ENCODE results near the gene OSBPL1A.
A peak's percentile ranks its signal among the peaks of the same experiment; 100 is the strongest.

The OSBPL1A gene

DNA sequence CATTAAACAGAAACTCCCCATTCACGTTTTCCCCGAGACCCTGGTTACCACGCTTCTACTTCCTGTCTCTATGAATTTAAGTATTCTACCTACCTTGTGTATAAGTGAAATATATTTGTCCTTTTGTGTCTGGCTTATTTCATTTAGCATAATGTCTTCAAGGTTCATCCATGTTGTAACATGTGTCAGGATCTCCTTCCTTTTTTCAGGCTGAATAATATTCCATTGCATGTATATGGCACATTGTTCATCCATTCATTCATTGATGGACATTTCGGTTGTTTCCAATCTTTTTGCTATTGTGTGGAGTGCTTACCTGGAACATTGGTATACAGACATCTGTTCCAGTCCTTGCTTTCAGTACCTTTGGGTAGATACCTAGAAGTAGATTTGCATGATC is 276.9 kb downstream of the OSBPL1A start:
- Histone ChIP-seq H3K79me2 (ENCODE audit: low read length) (no peaks in the 10 kb centered on the region), H3K9ac (ENCODE audit: low read length) (no peak overlapping the region), H3K9me3 (ENCODE audit: insufficient read depth, low read length) (no peaks in the 10 kb centered on the region), H3K27me3 (ENCODE audit: low read depth, low read length) (no peaks in the 10 kb centered on the region), H4K20me1 (ENCODE audit: insufficient read depth, low read length) (no peaks in the 10 kb centered on the region), H3K27ac (ENCODE audit: low read length) (no peak overlapping the region), H3K4me3 (ENCODE audit: low read length) (no peak overlapping the region), H3K36me3 (replicated peaks; ENCODE audit: low read depth, low read length) (peaks cover 31% of the 10 kb centered on the region), H2AFZ (ENCODE audit: low read depth, low read length) (no peak overlapping the region), H3K4me1 (ENCODE audit: low read length) (no peaks in the 10 kb centered on the region), H3K4me2 (ENCODE audit: low read length) (no peak overlapping the region)
- TF ChIP-seq, protein P1, sequence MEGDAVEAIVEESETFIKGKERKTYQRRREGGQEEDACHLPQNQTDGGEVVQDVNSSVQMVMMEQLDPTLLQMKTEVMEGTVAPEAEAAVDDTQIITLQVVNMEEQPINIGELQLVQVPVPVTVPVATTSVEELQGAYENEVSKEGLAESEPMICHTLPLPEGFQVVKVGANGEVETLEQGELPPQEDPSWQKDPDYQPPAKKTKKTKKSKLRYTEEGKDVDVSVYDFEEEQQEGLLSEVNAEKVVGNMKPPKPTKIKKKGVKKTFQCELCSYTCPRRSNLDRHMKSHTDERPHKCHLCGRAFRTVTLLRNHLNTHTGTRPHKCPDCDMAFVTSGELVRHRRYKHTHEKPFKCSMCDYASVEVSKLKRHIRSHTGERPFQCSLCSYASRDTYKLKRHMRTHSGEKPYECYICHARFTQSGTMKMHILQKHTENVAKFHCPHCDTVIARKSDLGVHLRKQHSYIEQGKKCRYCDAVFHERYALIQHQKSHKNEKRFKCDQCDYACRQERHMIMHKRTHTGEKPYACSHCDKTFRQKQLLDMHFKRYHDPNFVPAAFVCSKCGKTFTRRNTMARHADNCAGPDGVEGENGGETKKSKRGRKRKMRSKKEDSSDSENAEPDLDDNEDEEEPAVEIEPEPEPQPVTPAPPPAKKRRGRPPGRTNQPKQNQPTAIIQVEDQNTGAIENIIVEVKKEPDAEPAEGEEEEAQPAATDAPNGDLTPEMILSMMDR (IDR thresholded peaks at IDR 0.05; ENCODE audit: low read depth, low read length): no peak
- TF ChIP-seq EZH2phosphoT487 (IDR thresholded peaks at IDR 0.05; ENCODE audit: low read depth): no peak

DNA sequence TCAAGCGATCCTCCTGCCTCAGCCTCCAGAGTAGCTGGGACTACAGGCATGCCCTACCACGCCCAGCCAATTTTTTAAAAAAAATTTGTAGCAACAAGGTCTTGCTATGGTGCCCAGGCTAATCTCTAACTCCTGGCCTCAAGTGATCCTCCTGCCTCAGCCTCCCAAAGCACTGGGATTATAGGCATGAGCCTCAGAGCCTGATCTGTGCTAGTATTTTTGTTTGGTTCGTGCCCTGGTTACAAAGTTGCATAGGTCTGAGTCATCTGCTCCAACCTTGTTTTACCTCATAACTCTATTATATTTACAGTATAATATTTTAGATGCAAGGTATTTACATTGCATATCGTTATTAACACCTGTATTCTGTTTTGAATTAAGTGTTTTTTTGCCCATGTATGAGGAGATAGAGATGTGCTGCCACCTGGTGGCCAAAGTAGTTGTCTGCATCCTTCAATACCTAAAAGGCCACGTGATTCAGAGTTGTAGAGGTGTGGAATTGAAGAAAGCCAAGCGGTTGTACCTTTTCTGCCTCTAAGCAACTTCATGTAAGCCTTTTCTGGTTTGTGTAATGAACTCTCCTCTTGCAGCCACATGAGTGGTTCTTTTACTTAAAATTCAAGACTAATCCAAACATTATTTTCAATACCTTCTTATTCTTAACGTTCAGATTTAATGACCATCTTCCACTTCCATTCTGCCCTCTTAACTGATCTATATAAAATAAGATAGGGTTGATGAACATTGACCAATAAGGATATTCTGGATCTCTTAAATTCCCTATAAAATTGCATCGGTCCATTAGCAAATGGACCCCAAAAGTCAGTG is 278.7 kb downstream of the OSBPL1A start:
- Histone ChIP-seq H3K9ac (ENCODE audit: low read length) (no peak overlapping the region), H3K9me3 (ENCODE audit: insufficient read depth, low read length) (no peaks in the 10 kb centered on the region), H3K27me3 (ENCODE audit: low read depth, low read length) (no peaks in the 10 kb centered on the region), H3K36me3 (replicated peaks; ENCODE audit: low read depth, low read length) (peaks cover 34% of the 10 kb centered on the region), H3K27ac (ENCODE audit: low read length) (no peak overlapping the region), H3K79me2 (ENCODE audit: low read length) (no peaks in the 10 kb centered on the region), H4K20me1 (ENCODE audit: insufficient read depth, low read length) (no peaks in the 10 kb centered on the region), H3K4me2 (ENCODE audit: low read length) (no peak overlapping the region), H3K4me1 (ENCODE audit: low read length) (no peaks in the 10 kb centered on the region), H2AFZ (ENCODE audit: low read depth, low read length) (no peak overlapping the region), H3K4me3 (ENCODE audit: low read length) (no peak overlapping the region)
- TF ChIP-seq, protein P1 (IDR thresholded peaks at IDR 0.05; ENCODE audit: low read depth, low read length): peak; percentile 87
- TF ChIP-seq EZH2phosphoT487 (IDR thresholded peaks at IDR 0.05; ENCODE audit: low read depth): no peak

DNA sequence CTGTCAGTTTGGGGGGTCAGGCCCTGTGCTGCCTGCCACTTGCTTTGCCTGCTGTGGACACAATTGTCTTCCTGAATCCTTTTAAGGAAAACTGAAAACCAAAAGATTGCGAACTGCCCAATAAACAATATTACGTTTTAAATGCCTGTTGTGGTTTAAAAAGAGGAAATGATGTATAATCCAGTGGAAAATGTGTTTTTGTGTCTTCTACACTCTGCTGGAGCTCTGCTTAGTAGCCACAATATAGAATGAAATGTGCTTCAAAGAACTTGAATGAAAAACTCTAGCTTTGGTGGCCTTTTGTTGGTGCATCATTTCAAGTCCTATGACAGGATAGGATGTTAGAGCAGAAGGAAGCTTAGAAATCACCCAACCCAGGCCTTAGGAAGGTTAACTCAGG is 282.0 kb downstream of the OSBPL1A start:
- no peak for TF ChIP-seq EZH2phosphoT487 (IDR thresholded peaks at IDR 0.05; ENCODE audit: low read depth)
- TF ChIP-seq, protein P1 (IDR thresholded peaks at IDR 0.05; ENCODE audit: low read depth, low read length): no peak
- H3K4me3 ChIP-seq (ENCODE audit: low read length): no peak overlapping the region
- no peaks in the 10 kb centered on the region for H3K4me1 ChIP-seq (ENCODE audit: low read length)
- no peak overlapping the region for H2AFZ ChIP-seq (ENCODE audit: low read depth, low read length)
- no peak overlapping the region for H3K4me2 ChIP-seq (ENCODE audit: low read length)
- no peaks in the 10 kb centered on the region for H3K79me2 ChIP-seq (ENCODE audit: low read length)
- peaks cover 22% of the 10 kb centered on the region for H3K36me3 ChIP-seq (replicated peaks; ENCODE audit: low read depth, low read length)
- H4K20me1 ChIP-seq (ENCODE audit: insufficient read depth, low read length): no peaks in the 10 kb centered on the region
- H3K27ac ChIP-seq (ENCODE audit: low read length): no peak overlapping the region
- H3K9ac ChIP-seq (ENCODE audit: low read length): no peak overlapping the region
- no peaks in the 10 kb centered on the region for H3K27me3 ChIP-seq (ENCODE audit: low read depth, low read length)
- H3K9me3 ChIP-seq (ENCODE audit: insufficient read depth, low read length): no peaks in the 10 kb centered on the region

DNA sequence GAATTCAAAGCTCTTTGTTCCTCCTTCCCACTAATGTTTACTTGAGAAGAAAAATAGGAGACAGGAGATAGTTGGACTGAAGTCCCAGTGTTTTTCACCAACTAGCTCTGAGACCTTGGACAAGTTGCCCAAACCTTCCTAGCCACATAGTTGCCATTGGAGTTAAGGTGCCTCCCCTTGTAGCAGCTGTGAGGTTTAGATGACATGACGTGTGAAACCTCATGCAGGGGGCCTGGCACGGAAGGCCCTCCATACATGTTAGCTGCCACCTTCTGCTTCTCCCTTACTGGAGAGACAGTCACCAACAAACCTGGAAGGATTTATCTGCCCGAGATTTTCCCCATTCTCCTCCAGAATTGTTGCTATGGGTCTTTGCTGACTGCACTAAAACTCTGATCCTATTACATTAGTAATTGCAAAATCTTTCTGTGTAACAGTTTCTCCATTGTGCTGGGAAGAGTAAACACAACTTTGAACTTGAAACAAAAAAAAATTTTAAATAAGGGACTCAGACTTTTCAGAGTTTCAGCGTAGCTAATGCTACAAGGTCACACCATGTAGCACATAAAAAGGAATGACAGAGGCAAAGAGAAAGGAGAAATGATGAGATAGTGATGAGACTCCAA is 282.6 kb downstream of the OSBPL1A start:
- no peak overlapping the region for H2AFZ ChIP-seq (ENCODE audit: low read depth, low read length)
- no peak overlapping the region for H3K9ac ChIP-seq (ENCODE audit: low read length)
- H3K27ac ChIP-seq (ENCODE audit: low read length): no peak overlapping the region
- no peaks in the 10 kb centered on the region for H4K20me1 ChIP-seq (ENCODE audit: insufficient read depth, low read length)
- no peaks in the 10 kb centered on the region for H3K27me3 ChIP-seq (ENCODE audit: low read depth, low read length)
- no peak for TF ChIP-seq EZH2phosphoT487 (IDR thresholded peaks at IDR 0.05; ENCODE audit: low read depth)
- TF ChIP-seq, protein P1 (IDR thresholded peaks at IDR 0.05; ENCODE audit: low read depth, low read length): no peak
- H3K79me2 ChIP-seq (ENCODE audit: low read length): no peaks in the 10 kb centered on the region
- no peaks in the 10 kb centered on the region for H3K4me1 ChIP-seq (ENCODE audit: low read length)
- no peak overlapping the region for H3K4me2 ChIP-seq (ENCODE audit: low read length)
- no peaks in the 10 kb centered on the region for H3K9me3 ChIP-seq (ENCODE audit: insufficient read depth, low read length)
- H3K4me3 ChIP-seq (ENCODE audit: low read length): no peak overlapping the region
- H3K36me3 ChIP-seq (replicated peaks; ENCODE audit: low read depth, low read length): peaks cover 16% of the 10 kb centered on the region

Measured in OCI-LY3 (cell line).